HG03066 (cell line): ENCODE results near the gene PTPN7.
"Not testable (repeated sequence)": the region's sequence is repeated elsewhere in the genome, so short reads cannot be mapped to it uniquely, and the experiment has no call there.

ENCODE experiments used
- ATAC-seq: cut with Tn5 transposase; IDR thresholded peaks from one replicate; pipeline ENCODE4 v1.9.1; 2021; ENCODE audit warnings: low read depth; ENCODE audit not compliant: unreplicated experiment

Gene PTPN7

DNA sequence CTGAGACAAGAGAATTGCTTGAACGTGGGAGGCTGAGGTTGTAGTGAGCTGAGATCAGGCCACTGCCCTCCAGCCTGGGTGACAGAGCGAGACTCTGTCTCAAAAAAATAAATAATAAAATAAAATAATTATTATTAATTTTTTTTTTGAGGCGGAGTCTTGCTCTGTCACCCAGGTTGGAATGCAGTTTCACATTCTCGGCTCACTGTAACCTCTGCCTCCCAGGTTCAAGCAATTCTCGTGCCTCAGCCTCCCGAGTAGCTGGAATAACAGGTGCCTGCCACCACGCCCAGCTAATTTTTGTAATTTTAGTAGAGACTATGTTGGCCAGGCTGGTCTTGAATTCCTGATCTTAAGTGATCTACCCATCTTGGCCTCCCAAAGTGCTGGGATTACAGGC, 48.8 kb downstream of the PTPN7 start:
- not testable (repeated sequence) for ATAC-seq

DNA sequence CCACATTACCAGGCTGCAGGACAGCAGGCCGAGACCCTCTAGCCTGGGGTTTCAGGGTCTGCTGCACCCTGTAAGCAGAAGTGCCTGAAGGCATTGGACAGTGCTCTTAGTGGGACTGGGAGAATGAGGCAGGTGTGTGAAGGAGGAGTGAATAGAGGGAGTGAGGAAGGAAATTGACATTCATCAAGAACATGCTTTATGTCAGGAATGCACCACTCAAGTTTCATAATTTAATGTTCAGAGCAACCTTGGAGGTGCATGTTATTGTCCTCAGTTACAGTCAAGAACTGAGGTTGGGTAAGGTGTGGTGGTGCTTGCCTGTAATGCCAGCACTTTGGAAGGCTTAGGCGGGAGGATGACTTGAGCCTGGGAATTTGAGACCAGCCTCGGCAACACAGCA, 49.4 kb downstream of the PTPN7 start:
- ATAC-seq = no peak

DNA sequence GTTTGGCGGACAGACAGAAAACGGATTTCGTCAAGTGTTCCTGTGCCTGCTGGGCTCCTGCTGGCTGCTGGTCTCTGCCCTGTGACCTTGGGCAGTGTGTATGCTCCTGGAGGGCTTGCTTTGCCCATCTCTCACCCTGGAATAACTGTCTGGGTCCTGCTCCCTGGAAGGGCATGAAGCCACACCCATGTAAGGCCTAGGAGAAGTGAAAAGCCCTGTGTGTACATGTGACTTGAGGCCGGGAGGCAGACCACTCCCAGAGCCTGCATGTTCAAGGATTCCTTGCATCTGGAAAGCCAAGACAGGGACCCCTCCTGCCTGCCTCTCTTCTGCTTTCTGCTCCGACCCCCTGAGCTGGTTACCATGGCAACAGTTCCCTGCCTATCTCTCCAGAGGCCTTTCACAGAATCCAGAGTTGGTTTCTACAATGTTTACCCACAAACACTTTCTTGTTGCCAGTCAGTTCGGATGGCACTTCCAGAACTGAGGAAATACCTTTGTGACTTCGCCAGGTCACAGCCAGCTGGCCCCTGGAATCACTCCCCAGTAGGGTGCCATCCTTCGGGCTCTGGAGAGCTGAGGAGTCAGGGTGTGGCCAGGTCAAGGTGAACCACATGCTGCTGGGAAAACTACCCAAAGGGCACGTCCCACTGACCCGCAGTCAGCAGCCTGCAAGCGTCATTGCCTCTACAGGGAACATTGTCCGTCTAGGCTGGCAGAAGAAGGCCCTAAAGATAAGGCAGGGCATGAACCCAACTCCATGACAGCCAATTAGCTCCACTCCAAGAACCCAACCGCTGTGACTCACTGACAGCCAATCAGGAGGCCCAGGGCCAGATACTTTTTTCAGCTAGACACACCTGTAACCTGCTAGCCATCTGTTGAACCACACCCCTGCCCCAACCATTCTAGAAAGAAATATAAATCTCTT, 52.3 kb downstream of the PTPN7 start:
- ATAC-seq = no peak

DNA sequence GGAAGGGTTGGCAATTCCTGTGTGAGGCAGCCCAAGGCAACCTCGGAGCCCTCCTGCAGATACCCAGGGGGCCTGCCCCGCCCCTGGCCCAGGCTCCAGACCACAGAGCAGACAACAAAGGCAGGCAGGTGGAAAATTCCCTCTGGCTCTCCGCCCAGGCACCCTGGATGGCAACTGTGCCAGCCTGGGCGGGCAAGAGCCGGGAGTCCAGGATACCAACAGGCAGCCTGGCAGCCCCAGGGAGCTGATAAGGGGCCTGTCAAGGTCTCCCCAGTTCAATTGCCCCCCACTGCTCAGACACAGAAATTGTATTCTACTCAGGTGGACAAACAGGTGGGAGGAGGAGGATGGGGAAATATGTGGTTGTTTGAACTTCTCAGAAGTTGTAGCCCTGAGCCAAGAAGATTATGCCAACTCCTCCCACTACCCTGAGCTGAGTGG, 53.1 kb downstream of the PTPN7 start:
- no peak for ATAC-seq

DNA sequence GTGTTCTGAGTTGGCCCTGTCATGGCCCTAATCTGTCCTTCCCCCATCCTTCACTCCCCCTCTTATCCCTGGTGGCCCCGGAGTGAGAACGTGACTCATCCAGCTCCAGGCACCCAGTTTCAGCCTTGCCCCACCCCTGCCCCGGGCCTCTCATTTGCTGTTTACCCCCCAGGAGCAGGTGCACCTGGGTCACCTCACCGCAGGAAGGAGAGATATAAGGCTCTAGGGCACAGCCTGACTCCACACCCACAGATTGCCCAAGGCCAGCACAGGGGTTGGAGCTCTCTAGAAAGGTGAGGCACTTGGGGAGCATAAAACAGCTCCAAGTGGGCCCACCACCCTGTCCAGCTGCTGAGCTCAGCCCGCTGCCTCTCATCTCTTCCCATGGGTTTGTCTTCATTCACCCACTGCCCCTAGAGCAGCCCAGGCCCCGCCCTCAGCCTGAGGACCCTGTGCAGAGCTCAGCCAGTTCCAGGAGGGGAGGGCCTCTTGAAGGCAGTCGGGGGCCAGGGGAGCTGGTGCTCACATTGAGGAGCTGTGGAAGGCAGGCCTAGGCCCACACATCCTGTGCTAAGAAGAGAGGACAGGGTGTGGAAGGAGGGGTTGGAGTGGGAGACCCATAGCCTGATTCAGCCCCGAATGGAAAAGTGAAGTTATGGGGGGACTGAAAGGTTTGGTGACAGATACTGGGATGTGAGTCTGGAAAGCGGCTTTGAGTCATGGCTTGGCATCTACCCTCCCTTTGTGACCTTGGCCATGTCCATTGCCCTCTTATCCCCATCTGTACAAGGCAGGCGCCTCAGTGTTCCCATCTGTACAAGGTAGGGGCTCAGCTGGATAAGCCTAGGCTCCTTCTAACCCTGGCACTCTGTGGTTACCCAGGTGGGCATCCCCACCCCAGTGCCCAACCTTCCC, 53.8 kb downstream of the PTPN7 start:
- no peak for ATAC-seq

DNA sequence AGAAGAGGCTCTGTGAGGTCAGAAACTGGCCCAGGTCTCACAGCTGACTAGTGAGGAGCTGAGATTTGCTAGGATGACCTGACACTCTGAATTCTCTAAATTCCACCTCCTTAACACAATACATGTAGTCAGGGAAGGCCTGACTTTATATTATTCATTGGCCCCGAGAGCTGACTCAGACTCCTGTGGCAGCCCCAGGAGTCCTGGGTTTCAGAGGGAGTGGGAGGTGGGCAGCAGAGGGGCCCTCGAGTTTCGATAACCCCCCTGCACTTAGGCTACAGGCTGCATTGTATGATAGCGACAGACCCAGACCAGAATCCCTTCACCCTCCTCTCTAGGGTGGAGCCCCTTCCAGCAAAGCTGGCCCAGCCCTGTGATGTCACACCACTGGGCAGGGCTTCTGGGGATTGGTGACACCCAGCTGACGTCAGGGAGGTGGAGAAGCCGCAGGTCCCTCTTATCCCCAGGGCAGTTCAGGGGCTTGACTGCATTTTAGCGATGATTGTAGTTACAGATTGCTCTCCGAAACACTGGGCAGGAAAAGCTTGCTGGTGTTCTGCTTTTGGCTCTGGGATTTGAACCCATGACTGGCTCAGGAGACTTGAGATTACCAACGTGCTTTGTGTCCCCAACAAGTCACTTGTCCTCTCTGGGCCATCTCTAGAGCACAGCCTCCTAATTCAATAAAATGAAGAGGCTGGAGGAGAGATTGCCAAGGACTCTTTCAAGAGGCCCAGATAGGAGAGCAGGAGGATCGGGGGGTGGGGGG, 54.6 kb downstream of the PTPN7 start:
- no peak for ATAC-seq

DNA sequence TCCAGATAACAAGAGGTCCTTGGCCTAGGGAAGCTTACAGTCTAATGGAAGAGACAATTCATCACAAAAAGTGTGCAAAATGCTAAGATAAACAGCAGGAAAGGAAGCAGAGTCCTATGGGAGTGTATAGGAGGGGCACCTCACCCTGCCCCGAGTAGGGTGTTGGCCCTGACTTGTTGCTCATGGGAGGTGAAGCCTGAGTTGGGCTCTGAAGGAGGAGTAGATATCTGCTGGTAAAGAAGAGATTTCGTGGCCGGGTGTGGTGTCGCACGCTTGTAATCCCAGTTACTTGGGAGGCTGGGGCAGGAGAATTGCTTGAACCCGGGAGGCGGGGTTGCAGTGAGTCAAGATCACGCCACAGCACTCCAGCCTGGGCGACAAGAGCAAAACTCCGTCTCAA, 56.3 kb downstream of the PTPN7 start:
- no peak for ATAC-seq

DNA sequence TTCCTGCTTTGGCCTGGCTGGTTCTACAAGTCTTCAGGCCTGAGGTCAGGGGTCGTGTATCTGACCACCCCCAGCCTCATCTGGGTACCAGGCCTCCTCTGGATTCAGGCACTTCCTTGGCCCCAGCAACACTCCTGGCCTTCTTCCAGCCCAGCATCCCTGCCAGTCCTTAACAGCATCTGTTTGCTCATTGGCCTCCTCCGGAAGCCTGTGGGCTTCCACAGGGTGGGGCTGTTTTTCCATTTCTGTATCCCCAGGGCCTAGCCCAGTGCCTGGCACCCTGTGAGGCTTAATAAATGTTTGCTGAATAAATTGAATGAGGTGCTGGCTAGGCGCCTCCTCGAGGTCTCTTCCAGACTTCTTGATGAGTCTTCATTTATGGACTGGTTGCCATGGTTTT, 59.2 kb downstream of the PTPN7 start:
- no peak for ATAC-seq
